Measurements from ENCODE around the gene TMCC1. TPM values are rescaled to one million over a fixed set of nuclear protein-coding genes. Genes with fewer than 3 reads are reported as not detected.
"Not testable (repeated sequence)": the region's sequence is repeated elsewhere in the genome, so short reads cannot be mapped to it uniquely, and the experiment has no call there.

The TMCC1 gene
- total RNA-seq, 2 donors from 2014 or later = 34.4 to 35.7 TPM

- ATAC-seq (peak; percentile 77), DNase-seq (peak; percentile 44 to 69)
- intact Hi-C loops (cut with DNase I, micrococcal nuclease) = loop anchor here in 1 of 2 donors (2.0 kb wide), 2 partner anchors 174 to 284 kb away; no protein-coding TSS in a partner anchor
Observed at GRCh38 chr3:129650256-129650872, 243.1 kb downstream of the TMCC1 start.

DNA sequence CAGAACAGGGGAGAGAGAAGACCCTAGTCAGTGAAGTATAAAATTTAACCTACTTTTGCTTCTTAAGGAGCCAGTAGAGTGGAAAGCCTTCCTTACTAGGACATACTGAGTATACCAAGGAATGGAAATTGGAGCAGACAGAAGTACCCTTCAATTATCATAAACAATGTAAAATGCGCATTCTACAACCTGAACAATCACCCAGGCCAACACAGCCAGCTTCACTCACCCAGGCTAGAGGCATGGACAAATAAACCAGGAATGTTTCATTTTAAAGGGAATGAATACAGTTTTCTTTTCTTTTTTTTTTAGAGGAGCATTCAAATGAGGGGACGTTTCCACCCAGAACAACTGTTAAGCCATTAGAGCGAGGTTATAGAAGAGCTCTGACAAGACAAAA, 245.1 kb downstream of the TMCC1 start:
- intact Hi-C loops (cut with DNase I, micrococcal nuclease) = loop anchor here in 1 of 2 donors (10.0 kb wide), 1 partner anchor 176 kb away; no protein-coding TSS in a partner anchor
- DNase-seq (no peak), ATAC-seq (no peak)

DNA sequence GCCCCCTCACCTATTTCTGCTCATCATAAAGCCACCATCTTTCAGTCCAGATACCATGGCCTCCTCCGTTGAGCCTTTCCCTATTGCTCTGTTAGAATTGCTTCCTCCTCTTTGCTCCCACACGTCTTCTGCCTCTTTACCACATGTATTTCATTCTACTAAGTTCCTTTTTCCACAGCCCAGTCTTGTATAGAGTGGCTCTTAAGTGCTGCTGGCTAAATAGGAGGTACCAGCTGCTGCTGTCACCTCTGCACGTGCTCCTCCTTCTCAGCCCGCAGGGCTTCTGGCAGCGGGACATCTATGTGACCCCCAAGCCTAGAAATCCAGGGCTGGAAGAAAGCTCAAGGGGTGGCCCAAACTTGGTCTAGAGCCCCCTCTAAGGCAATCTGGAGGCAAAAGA, 248.2 kb downstream of the TMCC1 start:
- ATAC-seq (no peak), DNase-seq (no peak)
- intact Hi-C loops (cut with DNase I, micrococcal nuclease) = loop anchor here in 1 of 2 donors (10.0 kb wide), 1 partner anchor 180 kb away; no protein-coding TSS in a partner anchor

- ATAC-seq (no peak), DNase-seq (no peak)
- intact Hi-C loops (cut with DNase I, micrococcal nuclease) = loop anchor here in 1 of 2 donors (10.0 kb wide), 1 partner anchor 180 kb away; no protein-coding TSS in a partner anchor
Observed at GRCh38 chr3:129644836-129645235, 248.7 kb downstream of the TMCC1 start.

DNA sequence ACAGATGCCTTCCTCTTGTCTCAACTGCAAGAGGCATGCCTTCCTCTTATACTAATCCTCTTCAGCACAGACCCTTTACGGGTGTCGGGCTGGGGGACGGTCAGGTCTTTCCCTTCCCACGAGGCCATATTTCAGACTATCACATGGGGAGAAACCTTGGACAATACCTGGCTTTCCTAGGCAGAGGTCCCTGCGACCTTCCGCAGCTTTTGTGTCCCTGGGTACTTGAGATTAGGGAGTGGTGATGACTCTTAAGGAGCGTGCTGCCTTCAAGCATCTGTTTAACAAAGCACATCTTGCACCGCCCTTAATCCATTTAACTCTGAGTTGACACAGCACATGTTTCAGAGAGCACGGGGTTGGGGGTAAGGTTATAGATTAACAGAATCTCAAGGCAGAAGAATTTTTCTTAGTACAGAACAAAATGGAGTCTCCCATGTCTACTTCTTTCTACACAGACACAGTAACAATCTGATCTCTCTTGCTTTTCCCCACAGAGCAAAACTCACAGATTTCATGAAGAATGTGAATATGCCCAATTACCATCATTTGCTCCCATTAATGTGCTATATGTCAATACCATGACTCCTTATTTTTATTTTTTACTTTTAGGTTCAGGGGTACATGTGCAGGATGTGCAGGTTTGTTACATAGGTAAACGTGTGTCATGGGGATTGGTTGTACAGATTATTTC, 251.8 kb downstream of the TMCC1 start:
- DNase-seq, ATAC-seq: not testable (repeated sequence)
- intact Hi-C loops (cut with DNase I, micrococcal nuclease) = loop anchor here in 1 of 2 donors (10.0 kb wide), 1 partner anchor 183 kb away; no protein-coding TSS in a partner anchor

DNA sequence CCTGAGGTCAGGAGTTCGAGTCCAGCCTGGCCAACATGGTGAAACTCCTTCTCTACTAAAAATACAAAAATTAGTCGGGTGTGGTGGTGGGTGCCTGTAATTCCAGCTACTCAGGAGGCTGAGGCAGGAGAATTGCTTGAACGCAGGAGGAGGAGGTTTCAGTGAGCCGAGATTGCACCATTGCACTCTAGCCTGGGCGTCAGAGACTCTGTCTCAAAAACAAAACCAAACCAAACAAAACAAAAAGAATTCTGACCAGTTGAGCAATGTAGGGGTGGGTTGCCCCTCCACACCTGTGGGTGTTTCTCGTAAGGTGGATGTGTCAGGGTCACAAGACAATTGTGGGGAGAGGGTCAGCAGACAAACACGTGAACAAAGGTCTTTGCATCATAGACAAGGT, 252.5 kb downstream of the TMCC1 start:
- DNase-seq, ATAC-seq: not testable (repeated sequence)
- intact Hi-C loops (cut with DNase I, micrococcal nuclease) = loop anchor here in 1 of 2 donors (10.0 kb wide), 1 partner anchor 184 kb away; no protein-coding TSS in a partner anchor

GRCh38 chr3:129638481-129638880, 255.0 kb downstream of the TMCC1 start:
- DNase-seq = no peak
- intact Hi-C loops (cut with DNase I, micrococcal nuclease) = loop anchor here in 1 of 2 donors (5.0 kb wide), 1 partner anchor 174 kb away; no protein-coding TSS in a partner anchor
- ATAC-seq = no peak

GRCh38 chr3:129636082-129636481, 257.4 kb downstream of the TMCC1 start:
- ATAC-seq (no peak), DNase-seq (no peak)
- intact Hi-C loops (cut with DNase I, micrococcal nuclease) = loop anchor here in 1 of 2 donors (5.0 kb wide), 1 partner anchor 176 kb away; no protein-coding TSS in a partner anchor

GRCh38 chr3:129635656-129636055, 257.9 kb downstream of the TMCC1 start:
- DNase-seq (no peak), ATAC-seq (no peak)
- intact Hi-C loops (cut with DNase I, micrococcal nuclease) = loop anchor here in 1 of 2 donors (5.0 kb wide), 1 partner anchor 177 kb away; no protein-coding TSS in a partner anchor

DNA sequence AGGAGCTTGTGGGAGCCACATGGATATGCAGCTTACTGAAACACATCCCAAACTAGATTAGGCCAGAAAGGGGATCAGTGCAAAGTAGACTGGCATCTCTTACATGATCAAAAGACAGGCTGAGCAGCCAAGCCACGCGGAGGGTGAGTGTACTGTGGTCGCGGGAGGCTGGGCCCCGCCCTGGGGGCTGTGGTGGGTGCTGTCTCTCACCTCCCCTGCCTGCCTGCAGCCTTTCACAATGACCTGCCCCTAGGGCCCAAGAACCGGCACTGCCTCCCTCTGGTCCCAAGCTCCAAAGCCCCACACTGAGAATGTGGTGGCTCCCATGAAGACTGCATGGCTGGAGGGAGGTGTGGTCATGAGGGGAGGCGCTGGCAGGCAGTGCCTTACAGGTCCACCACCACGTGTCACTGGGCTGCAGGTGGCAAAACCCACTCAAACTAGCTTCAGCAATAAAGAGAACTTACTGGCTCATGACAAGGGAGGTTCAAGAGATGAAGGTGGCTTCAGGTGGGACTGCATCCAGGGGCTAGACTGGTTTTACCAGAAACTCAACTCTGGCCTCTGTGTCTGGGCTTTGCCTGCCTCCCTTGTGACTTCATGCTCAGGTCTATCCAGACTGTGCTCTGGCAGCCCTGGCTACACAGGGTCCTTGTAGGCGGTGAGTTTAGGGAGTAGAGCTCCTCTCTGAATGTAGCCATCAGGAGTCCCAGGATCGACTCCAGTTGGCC, 259.6 kb downstream of the TMCC1 start:
- intact Hi-C loops (cut with DNase I, micrococcal nuclease) = no loop called here
- ATAC-seq (no peak), DNase-seq (no peak)

DNA sequence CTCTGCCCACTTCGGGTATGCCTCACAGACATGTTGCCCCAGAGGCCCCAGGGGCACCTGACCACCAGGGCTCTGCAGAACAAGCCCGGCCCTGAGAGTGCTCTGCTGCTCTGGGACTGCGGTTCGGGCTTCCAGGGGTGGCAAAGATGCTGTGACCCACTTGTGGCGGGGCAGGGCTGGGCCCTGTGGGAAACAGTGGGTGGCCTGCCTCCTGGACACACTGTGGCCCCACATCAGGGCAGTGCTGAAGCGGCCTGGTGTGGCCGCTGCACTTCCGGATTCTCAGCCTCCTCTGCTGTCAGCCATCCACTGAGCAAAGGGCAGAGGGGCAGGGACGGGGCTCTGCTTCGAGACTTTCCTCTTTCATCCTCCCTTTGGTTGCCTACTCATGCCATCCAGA, 260.5 kb downstream of the TMCC1 start:
- intact Hi-C loops (cut with DNase I, micrococcal nuclease) = no loop called here
- DNase-seq = no peak
- ATAC-seq = no peak

DNA sequence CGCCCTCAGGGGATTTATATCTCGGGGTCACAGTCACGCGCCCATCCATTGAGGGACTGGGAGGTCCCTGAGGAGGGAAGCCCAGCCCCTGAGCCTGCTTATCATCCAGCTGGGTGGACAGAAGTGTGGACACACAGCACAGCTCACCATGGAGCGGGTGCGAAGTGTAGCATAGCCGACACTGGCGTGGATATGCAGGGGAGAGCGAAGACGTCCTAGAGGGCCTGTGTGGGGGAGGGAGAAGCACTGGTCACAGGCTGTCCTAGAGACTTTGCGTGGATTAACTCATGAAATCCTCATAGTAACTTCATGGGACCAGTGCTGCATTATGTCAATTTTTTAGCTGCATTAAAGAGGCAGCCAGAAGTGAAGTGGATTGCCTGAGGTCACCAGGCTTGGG, 261.0 kb downstream of the TMCC1 start:
- intact Hi-C loops (cut with DNase I, micrococcal nuclease) = no loop called here
- DNase-seq (no peak), ATAC-seq (no peak)

GRCh38 chr3:129632056-129632455, 261.5 kb downstream of the TMCC1 start:
- ATAC-seq = no peak
- intact Hi-C loops (cut with DNase I, micrococcal nuclease) = no loop called here

DNA sequence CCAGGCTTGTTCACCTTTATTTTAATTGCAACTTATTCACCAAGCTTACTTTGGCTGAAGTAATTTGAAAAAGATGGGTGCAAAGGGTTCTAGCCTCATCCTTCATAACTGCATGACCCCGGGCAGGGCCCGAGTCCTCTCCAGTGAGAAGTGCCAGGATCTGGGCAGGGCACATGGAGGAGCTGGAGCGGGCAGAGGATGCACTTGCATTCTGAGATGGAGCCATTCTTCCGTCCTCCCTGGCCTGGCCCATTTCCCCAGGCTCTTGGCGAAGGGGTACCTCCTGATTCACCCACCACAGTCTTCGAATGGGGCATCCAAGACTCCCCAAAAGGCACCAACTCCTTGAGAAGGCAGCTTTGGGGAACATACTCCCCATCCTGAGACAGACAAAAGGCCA, 264.5 kb downstream of the TMCC1 start:
- intact Hi-C loops (cut with DNase I, micrococcal nuclease) = loop anchor here in 1 of 2 donors (5.0 kb wide), 1 partner anchor 198 kb away; no protein-coding TSS in a partner anchor
- no peak for ATAC-seq
- peak in 1 of 2 donors; percentile 6 for DNase-seq

More at GRCh38 chr3:129632056-129632455, 261.5 kb downstream of the TMCC1 start:
- no peak for DNase-seq

DNA sequence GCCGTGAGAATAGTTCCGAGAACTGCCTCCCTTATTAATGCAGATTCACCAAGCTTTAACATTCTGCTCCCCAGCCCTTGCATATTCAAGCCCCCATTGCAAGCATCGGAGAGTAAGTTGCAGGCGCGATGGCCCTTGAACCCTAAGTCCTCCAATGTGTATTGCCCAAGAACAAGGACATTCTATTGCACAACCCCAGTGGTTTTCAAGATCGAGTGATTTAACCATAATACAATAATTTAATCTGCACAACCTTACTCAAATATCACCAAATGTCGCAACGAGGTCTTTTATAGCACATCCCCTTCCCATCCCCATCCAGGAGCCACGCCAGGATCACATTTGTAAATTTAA, 265.4 kb downstream of the TMCC1 start:
- intact Hi-C loops (cut with DNase I, micrococcal nuclease) = loop anchor here in 1 of 2 donors (5.0 kb wide), 1 partner anchor 199 kb away; no protein-coding TSS in a partner anchor
- DNase-seq (no peak), ATAC-seq (no peak)

- peak; percentile 44 for ATAC-seq
- intact Hi-C loops (cut with DNase I, micrococcal nuclease) = loop anchor here in 1 of 2 donors (5.0 kb wide), 1 partner anchor 200 kb away; no protein-coding TSS in a partner anchor
- DNase-seq = peak; percentile 59 to 73
Observed at GRCh38 chr3:129627350-129628168, 266.0 kb downstream of the TMCC1 start.

DNA sequence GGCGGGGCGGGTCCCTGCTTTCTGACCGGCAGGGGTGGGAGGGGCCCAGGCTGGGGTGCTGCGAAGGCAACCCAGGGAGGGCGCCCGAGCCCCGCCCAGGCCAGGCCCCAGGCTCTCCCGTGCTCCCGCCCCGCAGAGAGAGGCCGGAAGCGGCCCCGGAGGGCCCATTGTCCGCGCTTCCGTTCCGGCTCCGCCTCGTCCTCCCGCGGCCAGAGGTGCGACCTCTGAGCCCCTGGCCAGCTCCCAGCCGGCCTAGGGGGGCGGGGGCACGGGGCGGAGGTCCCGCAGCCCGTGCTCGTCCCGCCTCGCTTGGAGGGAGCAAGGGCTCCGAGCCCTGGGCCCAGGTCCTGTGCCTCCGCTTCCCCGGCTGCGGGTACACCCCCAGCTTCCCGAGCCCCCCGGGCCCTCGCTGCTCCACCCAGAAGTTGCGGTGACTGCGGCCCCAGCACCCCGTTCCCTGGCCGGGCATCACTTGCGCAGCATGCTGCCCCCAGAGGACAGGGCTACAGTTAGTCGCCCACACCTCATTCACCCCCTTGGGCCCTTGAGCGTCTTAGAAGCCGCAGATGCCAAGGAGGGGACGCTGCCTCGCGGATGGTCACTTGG, 266.7 kb downstream of the TMCC1 start:
- intact Hi-C loops (cut with DNase I, micrococcal nuclease) = loop anchor here in 1 of 2 donors (5.0 kb wide), 1 partner anchor 200 kb away; no protein-coding TSS in a partner anchor
- peak; percentile 88 for ATAC-seq
- DNase-seq = peak; percentile 96 to 97

Data from left colon (tissue), 2 donors.